ENCODE data around the gene TMEM184B.
"Not testable (repeated sequence)": the region's sequence is repeated elsewhere in the genome, so short reads cannot be mapped to it uniquely, and the experiment has no call there.

The TMEM184B gene

DNA sequence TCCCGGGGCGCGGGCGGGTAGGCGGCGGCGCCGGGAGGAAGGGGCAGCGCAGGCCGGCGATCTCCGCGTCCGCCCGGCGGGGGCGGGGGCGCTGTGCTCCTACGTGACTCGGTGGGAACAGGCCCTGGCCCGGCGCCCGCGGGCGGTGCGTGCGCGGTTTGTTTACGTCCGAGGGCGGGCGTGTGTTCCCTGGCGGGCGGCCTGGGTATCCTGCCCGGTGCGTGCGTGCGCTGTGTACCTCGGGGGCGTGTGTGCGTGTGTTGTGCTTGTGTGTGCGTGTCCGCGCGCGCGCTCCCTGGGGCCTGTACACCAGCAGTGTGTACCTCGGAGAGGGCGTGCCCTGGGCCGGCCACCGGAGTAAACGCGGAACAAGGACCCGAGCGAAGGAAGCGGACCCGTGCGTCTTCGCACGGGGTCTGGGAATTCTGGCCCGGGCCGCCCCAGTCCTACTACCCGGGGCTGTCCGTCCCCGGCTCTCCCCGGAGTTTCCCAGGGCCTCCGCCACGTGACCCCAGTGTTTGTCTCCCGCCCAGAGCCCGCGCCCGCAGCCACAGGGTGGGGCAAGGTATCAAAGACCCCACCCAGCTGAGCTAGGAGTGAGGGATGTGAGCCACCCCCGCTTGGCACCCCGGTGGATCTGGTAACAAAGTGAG is 70.2 kb downstream of the TMEM184B start:
- DNase-seq: peak in 1 of 4 experiments; percentile 43

DNA sequence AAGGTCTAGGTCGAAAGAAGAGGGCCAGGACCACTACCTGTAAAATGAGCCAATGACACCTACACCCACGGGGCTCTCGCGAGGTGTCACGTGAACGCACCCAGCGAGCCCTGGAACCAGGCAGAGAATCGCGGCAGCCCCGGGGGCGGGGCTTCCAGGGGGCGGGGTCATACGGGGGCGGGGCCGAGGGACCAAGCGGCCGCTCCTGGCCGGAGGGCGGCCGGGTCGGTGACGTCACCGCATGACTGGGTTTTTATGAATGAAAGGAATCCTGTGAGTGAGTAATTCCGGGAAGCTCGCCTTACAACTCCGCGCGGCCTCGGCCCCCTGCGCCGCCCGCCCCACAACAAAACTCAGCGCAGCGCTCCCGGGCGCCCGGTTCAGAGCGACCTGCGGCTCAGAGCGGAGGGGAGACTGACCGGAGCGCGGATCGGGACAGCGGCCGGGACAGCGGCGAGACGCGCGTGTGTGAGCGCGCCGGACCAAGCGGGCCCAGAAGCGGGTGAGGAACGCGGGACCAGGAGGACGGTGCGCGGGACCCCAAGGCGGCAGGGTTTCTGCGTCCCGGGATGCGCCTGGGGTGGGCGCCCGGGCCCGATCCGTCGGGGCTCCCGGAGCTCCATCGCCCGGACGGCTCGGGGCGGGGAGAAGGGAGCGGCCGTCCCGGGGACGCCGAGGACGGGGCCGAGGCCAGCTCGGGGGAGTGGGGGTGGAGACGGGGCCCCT is 70.9 kb downstream of the TMEM184B start, which contains the start of gene MAFF:
Gene MAFF (plus strand): TSS at position 284 of the 726 bp plus-strand sequence. CDS start 11,860 bp downstream, outside the sequence.
- DNase-seq: peak; percentile 42 to 75 (median 60)

DNA sequence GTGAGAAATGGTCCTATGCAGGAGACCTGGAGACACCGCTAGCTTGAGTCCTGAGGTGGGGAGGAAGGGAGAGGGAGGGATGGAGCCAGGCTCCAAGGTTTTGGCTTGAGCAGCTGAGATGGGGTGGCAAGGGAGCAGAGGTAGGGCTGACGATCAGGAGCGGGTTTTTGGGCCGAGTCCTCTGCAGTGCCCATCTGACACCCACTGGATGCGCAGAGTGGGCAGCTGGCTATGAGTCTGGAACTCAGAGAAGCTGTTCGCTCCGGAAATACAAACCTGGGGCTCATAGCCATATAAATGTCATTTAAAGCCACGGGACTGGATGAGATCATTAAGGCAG is 71.5 kb downstream of the TMEM184B start:
- no peak for DNase-seq

DNA sequence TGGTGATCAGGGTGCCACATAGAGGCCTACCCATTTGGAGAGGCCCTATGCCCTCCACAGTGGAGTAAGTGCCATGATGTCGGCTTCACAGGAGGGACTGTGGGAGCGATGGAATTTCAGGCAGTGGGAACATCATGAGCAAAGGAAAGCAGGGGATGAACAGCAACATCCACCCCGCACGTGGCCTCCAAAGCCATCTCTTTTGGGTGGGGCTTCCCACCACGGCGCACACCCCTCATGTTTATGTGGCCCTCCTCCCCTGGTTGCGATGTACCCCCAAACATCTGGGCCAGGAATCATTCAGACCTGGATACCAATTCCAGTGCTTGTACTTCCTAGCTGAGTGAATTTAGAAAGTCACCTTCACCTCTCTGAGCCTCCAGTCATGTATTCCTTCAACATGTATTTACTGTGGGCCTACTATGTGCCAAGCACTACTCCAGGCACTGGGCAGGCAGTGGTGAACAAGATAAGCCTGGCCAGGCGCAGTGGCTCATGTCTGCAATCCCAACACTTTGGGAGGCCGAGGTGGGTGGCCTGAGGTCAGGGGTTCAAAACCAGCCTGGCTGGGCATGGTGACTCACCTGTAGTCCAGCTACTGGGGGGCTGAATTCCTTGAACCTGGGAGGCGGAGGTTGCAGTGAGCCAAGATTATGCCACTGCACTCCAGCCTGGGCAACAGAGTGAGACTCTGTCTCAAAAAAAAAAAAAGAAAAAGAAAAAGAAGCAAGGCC is 72.8 kb downstream of the TMEM184B start:
- DNase-seq: no peak

DNA sequence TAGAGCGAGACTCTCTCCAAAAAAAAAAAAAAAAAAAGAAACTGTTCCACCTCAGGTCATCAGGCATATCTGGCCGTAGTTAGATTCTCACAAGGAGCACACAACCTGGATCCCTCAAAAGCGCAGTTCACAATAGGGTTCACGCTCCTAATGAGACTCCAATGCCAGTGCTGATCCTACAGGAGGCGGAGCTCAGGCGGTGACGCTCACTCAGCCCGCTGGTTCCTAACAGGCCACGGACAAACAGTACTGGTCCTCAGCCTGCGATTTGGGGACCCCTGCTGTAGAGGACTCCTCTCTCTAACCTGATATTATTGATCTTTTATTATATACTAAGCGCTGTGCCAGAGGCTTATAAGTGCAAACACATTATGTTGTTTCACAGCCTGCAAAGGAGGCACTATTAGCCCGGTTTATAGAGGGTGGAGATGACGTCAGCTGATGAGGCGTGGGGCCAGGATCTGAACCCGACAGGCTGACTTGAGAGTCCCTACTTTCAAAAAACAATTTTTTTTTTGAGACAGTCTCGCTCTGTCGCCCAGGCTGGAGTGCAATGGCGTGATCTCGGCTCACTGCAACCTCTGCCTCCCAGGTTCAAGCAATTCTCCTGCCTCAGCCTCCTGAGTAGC is 75.9 kb downstream of the TMEM184B start:
- DNase-seq: no peak

DNA sequence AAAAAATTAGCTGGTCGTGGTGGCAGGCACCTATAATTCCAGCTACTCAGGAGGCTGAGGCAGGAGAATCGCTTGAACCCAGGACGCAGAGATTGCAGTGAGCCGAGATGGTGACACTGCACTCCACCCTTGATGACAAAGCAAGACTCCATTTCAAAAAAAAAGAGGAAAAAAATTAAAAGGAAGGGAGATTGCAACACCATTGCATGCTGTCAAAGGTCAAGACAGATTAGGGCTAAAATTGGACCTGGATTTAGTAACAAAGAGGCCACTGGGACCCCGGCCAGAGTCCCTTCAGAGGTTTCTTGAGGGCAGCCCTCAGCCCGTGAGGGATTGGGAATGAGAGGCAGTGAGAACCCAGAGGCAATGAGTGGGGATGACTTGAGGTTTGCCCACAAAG is 79.2 kb downstream of the TMEM184B start:
- no peak for DNase-seq

DNA sequence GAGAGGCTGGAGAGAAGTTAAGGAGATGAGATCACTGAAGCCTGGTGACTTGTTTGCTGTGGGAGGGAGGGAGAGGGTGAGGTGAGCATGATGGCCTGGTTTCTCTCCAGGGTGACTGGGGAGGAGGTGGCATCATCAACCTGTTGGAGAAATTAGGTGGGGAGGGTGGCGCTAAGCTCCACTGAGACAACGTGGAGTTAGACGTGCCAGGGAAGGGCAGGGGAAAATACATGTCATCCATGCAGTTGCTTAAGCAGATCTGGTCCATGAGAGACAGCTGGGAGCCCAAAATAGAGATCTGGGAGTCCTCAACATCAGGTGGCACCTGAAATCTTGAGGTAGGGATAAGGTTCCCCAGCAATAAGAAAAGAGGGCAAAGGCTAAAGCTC is 80.3 kb downstream of the TMEM184B start:
- DNase-seq: no peak

DNA sequence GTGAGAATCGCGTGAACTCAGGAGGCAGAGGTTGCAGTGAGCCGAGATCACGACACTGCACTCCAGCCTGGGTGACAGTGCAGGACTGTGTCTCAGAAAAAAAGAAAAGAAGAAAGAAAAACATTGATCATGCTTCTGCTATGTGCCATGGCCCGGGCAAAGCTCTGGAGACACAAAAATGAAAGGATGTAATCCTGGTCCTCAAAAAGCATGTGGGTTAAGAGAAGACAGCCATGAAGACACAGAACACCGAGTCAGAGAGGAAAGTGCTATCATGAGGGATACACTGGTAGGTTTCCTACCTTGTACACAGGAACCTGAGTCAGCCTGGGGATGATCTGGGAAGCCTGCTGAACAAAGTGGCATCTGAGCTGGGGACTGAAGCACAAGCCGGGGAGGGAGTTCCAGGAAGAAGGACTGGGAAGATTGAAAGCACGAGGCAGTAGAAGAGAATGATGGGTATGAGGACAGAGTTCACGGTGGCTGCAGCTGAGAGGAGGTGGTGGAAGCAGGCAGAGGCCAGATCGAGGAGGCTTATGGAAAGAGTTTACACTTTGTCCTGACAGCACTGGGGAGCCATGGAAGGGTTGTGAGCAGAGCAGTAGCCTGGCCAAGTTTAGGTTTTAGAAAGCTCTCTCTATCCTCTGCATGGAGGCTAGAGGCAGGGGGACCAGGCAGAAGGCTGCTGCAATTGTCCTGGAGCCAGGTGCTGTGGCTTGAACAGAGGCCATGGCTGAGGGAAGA is 80.9 kb downstream of the TMEM184B start:
- DNase-seq: no peak

DNA sequence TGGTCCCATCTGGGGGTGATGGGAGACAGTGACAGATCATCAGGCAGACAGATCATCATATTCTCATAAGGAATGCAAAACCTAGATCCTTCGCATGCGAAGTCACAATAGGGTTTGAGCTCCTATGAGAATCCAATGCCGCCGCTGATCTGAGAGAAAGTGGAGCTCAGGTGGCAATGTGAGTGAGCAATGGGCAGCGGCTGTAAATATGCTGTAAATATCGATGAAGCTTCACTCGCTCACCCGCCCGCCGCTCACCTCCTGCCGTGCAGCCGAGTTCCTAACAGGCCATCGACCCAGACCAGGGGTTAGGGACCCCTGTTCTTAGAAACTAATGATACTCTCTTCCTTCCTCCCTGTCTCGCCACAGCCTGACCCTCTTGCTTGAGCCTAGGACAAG is 81.8 kb downstream of the TMEM184B start:
- DNase-seq: no peak

DNA sequence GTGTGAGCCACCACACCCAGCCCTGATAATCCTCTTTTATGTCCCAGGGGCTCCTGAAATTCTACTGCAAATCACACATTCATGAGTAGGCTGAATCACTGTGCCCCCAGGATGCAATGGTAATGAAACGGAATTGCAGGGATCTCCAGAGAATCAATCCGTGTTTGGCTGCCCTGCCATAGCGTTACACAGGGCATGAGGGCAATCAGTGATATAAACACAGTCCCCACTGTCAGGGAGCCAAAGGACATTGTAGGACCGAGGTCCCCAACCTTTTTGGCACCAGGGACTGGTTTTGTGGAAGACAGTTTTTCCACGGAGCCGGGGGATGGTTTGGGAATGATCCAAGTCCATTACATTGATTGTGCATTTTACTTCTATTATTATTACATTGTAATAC is 82.2 kb downstream of the TMEM184B start:
- no peak for DNase-seq

DNA sequence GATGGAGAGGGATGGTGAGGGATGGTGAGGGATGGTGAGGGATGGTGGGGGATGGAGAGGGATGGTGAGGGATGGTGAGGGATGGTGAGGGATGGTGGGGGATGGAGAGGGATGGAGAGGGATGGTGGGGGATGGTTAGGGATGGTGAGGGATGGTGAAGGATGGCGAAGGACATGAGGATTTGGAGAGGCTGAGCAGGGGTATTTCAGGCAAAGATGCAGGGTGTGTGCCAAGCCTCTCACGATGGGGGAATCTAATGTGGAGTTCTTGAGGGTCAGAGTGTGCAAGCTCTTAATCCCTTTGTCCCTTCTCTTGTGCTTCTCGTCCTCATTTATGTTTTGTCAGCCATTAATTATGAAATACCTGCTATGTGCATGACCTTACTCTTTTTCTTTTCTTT is 83.7 kb downstream of the TMEM184B start:
- no peak for DNase-seq

DNA sequence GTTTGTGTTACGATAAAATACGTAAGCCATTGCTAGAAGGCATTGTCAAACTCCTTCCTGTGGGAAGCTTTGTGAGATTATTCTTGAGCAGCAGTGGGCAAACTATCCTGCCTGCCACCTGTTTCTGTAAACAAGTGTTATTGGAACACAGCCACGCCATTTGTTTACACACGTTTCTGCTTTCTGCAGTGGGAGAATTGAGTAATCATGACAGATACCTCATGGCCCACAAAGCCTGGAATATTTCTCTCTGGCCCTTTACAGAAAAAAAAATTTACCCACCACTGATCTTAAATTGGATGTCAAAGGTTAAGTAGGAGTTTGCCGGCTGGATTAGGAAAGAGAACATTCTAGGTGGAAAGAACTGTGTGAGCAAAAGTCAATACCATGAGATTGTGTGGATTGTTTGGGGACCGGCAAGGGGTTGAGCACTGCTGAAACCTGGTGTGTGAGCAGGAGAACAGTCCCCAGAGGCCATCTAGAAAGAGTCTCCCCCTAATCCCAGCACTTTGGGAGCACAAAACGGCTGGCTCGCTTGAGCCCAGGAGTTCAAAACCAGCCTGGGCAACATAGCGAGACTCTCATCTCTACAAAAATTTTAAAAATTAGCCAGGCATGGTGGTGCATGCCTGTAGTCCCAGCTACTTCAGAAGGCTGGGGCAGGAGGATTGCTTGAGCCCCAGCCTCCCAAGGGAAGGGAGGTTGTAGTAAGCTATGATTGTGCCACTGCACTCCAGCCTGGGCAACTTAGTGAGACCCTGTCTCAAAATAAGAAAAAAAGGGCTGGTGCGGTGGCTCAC is 85.2 kb downstream of the TMEM184B start:
- no peak for DNase-seq

DNA sequence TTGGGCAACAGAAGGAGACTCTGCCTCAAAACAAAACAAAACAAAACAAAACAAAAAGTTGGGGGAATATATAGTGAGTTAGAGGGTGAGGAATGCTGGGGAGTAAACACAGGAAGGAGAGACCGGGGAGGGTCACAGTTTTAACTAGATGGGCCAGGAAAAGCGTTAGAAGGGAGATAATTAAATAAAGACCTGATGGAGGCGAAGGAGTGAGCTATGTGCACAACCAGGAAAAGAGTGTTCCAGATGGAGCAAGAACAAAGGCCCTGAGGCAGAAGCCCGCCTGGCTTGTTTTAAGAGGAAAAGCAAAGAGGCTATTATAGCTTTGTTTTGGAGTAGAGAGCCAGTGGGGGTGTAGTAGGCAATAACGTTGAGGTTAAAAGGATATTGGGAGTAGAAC is 86.4 kb downstream of the TMEM184B start:
- DNase-seq: no peak

DNA sequence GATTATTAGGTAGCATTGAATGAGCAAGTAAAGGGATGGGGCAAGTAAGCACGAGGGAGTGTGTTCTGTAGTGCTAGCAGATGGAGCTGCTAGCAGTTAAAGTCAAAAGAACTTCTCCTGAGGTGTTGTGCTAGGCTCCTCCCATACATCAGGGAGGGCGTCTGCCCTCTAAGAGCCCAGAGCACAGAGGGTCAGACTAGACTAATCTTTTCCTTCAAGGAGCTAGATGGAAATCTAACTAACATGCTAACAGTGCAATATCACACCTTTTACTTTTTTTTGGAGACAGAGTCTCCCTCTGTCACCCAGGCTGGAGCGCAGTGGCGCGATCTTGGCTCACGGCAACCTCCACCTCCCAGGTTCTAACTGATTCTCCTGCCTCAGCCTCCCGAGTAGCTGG is 88.0 kb downstream of the TMEM184B start:
- no peak for DNase-seq

DNA sequence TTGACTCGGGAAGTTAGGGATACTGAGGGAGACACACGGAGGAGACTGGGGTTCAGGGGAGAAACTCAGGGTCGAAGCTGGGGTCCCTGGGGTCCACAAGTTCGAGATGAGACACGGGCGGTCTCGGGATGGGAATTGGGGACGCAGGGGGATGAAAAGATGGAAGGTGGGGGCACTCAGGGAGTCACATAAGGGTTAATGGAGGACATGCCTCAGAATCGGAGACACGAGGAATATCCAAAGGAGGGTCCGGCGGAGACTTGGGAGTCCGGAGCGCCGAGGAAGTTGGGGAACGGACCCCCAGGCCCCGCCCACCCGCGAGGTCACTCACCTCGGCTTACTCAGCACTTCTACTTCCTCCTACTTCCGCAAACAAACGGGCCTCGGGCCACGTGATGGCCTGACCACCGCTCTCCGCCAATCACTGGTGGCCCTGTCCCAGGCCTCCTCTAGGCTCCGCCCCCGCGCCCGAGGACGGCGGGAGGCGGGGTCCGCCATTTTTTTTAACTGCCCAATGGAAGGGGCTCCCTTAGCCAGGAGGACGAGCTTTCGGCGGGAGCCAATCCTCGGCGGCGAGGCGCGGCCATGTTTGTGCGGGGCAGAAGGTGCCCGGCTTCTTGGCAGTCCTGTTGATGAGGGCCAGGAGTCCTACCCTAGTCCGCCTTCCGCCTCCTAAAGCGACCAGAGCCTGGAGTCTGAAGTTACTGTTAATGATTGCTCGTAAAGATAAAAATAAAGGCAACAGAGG is 91.2 kb downstream of the TMEM184B start, which contains the start of gene PLA2G6:
Gene PLA2G6 (minus strand): TSS at position 378 of the 748 bp plus-strand sequence. CDS start 12,404 bp downstream, outside the sequence.
- peak; percentile 88 to 93 (median 92) for DNase-seq

DNA sequence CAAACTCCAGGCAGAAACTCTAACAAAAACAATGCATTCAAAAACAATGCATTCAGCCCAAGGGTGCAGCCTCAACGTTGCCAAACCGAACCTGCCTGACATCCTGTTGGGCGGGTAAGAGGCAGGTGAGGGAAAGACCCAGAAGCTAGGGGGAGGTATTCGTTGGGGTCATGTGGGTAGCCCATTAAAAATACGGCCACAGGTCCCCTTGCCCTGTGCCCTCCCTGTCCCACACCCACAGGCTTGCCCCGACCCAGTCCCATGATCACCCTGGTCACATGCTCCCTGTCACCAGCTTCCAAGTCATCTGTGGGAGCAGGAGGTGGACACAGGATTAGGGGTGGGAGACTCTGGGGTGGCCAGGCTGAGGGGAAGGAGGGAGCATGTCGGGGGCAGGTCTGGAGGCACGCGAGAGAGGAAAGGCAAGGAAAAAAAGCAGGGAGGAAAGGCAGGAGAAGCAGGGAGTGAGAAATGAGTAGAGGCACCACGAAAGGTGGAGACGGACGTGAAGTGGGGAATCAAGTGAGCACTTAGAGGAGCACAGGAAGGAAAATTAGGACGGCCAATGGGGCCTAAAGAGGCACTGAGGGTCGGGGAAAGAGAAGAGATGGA is 91.9 kb downstream of the TMEM184B start:
- DNase-seq: no peak

DNA sequence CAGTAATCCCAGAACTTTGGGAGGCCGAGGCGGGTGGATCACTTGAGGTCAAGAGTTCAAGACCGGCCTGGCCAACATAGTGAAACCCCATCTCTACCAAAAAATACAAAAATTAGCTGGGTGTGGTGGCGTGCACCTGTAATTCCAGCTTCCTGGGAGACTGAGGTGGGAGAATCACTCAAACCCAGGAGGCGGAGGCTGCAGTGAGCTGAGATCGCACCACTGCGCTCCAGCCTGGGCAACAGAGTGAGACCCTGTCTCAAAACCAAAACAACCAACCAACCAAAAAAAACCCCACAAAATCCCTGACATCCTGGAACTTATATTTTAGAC is 94.2 kb downstream of the TMEM184B start:
- not testable (repeated sequence) for DNase-seq

DNA sequence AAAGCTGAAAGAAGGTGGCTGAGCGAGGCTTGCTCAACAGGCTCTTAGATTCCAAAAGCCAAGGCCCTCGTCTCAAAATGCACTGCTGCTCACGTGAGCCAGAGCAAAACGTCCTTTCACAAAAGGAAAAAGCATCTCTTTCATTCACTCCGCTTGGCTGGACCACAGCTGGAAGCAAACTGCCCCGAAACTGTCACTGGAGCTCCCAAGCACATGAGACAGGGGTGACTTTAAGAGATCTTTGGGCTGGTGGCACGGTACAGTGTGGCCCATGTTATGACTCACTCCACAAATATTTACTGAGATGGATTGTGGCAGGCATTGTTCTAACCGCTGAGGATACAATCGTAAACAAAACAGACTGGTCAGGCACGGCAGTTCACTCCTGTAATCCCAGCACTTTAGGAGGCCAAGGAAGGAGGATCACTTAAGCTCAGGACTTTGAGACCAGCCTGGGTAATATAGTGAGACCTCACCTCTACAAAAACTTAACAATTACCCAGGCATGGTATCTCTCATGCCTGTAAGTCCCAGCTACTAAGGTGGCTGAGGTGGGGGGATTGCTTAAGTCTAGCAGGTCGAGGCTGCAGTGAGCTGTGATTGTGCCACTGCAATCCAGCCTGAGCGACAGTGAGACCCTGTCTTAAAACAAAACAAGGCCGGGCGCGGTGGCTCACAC is 94.7 kb downstream of the TMEM184B start:
- DNase-seq: no peak

DNA sequence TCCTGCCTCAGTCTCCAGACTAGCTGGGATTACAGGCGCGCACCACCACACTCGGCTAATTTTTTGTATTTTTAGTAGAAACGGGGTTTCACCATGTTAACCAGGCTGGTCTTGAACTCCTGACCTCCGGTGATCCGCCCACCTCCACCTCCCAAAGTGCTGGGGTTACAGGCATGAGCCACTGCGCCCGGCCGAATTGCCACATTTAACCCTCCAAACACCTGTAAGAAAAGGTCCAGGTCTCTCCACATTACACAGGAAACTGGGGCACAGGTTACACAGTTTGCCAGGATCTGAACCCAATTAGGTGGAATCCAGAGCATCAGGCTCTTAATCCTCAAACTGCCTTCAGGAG is 95.3 kb downstream of the TMEM184B start:
- not testable (repeated sequence) for DNase-seq

DNA sequence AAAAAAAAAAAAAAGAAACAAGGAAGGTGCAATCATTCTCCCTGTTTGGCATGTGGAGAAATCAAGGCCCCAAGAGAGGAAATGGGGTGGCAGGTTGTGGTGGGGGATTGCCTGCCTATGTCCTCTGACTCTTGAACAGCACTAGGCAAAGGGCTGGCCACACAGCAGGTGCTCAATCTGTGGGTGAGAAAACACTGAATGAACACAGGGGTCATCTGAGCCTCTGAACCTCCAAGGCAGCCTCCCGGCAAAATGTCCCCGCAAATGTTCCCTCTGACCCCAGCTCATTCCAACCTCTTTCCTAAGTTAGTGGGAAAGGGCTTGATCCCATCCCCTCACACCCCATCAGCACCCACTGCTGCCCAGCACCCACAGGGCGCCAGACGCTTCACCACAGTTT is 95.8 kb downstream of the TMEM184B start:
- no peak for DNase-seq
